Right lobe of liver (tissue), 4 donors: ENCODE data around the gene NDUFC2.

Source experiments
- CTCF ChIP-seq, 4 donors: fragments of 200-600 bp in 3 of 4; fragments of 450-650 bp in 1 of 4; IDR thresholded peaks; one replicate each; pipeline versions ENCODE4 v1.5.1 to v1.8.0; 2016 to 2022; ENCODE audit warnings: antibody characterized with exemption in 4 of 4, mild to moderate bottlenecking in 2 of 4
- POLR2A ChIP-seq: fragments of 450-650 bp; IDR thresholded peaks from one replicate; pipeline ENCODE4 v1.6.1; 2017; ENCODE audit warnings: antibody characterized with exemption, mild to moderate bottlenecking
- donor health status: DM: no; HTN: no; CAD: no.
- donor health status: DM: no; HTN: no; CAD: no.
- donor health status: DM: no; HTN: yes; CAD: no.

GRCh38 chr11:78032090-78032489, 47.6 kb downstream of the NDUFC2 start:
- TF ChIP-seq POLR2A, result no peak
- TF ChIP-seq CTCF (IDR thresholded peaks at IDR 0.05), result no peak
